AG04449 (cell line): Measurements from ENCODE around the gene NTM.

ENCODE experiments used
- CTCF ChIA-PET: fragments of 350-600 bp; formaldehyde crosslinking; extraction: SDS; loops from one replicate; lab custom pipeline; 2021; ENCODE audit warnings: antibody characterized with exemption; lab: Yijun Ruan, JAX
- POLR2A ChIA-PET: fragments of 400-600, 350-600 bp; formaldehyde crosslinking; extraction: SDS; loops from one replicate; lab custom pipeline; 2020; ENCODE audit warnings: antibody characterized with exemption, inconsistent platforms; lab: Yijun Ruan, JAX
- DNase-seq: peaks from one replicate; pipeline ENCODE4 v3.0.0-alpha.2; 2010; ENCODE audit warnings: low read depth, low spot score
- H3K4me3 ChIP-seq: 2 replicates; pipeline ENCODE4 v1.5.1; 2011; ENCODE audit warnings: low read depth, mild to moderate bottlenecking, control low read depth, low read length
- CTCF ChIP-seq: IDR thresholded peaks from one replicate; pipeline ENCODE4 v1.5.1; 2011; ENCODE audit warnings: mild to moderate bottlenecking, moderate library complexity, low read length, control low read depth, inconsistent platforms; ENCODE audit not compliant: insufficient read depth; ENCODE audit errors: missing control alignments

NTM gene

GRCh38 chr11:132242632-132243031 is 872.2 kb downstream of the NTM start:
- H3K4me3 ChIP-seq: no peak overlapping the region
- CTCF ChIA-PET: interaction anchor here (0.6 to 0.7 kb wide), 2 partner anchors 13 to 70 kb away, joined by 3 to 4 read pairs; no protein-coding TSS in a partner anchor
- no peak for TF ChIP-seq CTCF
- POLR2A ChIA-PET: no interaction called here
- no peak for DNase-seq

- DNase-seq: no peak
- POLR2A ChIA-PET: no interaction called here
- no peak overlapping the region for H3K4me3 ChIP-seq
- TF ChIP-seq CTCF: no peak
- CTCF ChIA-PET: no interaction called here
Measured at GRCh38 chr11:132244846-132245245, 874.4 kb downstream of the NTM start.

GRCh38 chr11:132245403-132246385 is 875.3 kb downstream of the NTM start:
- no peak for DNase-seq
- ChIA-PET CTCF (no interaction called here), POLR2A (no interaction called here)
- H3K4me3 ChIP-seq: no peak overlapping the region
- TF ChIP-seq CTCF: no peak

GRCh38 chr11:132248580-132248979 is 878.2 kb downstream of the NTM start:
- ChIA-PET CTCF (interaction anchor here (1.3 to 1.5 kb wide), 2 partner anchors 21 to 30 kb away, joined by 3 to 4 read pairs; no protein-coding TSS in a partner anchor), POLR2A (no interaction called here)
- no peak for TF ChIP-seq CTCF
- DNase-seq: no peak
- no peak overlapping the region for H3K4me3 ChIP-seq

- POLR2A ChIA-PET: no interaction called here
- no peak for TF ChIP-seq CTCF
- H3K4me3 ChIP-seq: no peak overlapping the region
- CTCF ChIA-PET: interaction anchor here (1.3 to 1.5 kb wide), 2 partner anchors 21 to 30 kb away, joined by 3 to 4 read pairs; no protein-coding TSS in a partner anchor
- no peak for DNase-seq
Measured at GRCh38 chr11:132249256-132249655, 878.8 kb downstream of the NTM start.

- no peak overlapping the region for H3K4me3 ChIP-seq
- no peak for TF ChIP-seq CTCF
- DNase-seq: no peak
- POLR2A ChIA-PET: no interaction called here
- CTCF ChIA-PET: interaction anchor here (0.6 to 2.0 kb wide), 2 partner anchors 9 to 62 kb away, joined by 3 to 4 read pairs; no protein-coding TSS in a partner anchor
Measured at GRCh38 chr11:132251061-132251460, 880.6 kb downstream of the NTM start.
